ENCODE measurements around the gene ADORA3.

GRCh38 chr1:111511370-111511769, 7.9 kb upstream of the ADORA3 start:
- TF ChIP-seq CTCF (IDR thresholded peaks at IDR 0.05) (no peak), POLR2AphosphoS5 (IDR thresholded peaks at IDR 0.05; ENCODE audit: low read depth, low read length) (no peak)

Data from Panc1 (cell line).